CD4-positive, alpha-beta T cell treated with Interleukin-21 for 1 hour (primary cell): Measurements from ENCODE around the gene C20orf204.

ENCODE experiments used
- DNase-seq: peaks from one replicate; pipeline ENCODE4 v3.0.0-alpha.2; 2020

C20orf204 gene

GRCh38 chr20:64056889-64057627 is 21.1 kb downstream of the C20orf204 start:
- DNase-seq, result no peak

DNA sequence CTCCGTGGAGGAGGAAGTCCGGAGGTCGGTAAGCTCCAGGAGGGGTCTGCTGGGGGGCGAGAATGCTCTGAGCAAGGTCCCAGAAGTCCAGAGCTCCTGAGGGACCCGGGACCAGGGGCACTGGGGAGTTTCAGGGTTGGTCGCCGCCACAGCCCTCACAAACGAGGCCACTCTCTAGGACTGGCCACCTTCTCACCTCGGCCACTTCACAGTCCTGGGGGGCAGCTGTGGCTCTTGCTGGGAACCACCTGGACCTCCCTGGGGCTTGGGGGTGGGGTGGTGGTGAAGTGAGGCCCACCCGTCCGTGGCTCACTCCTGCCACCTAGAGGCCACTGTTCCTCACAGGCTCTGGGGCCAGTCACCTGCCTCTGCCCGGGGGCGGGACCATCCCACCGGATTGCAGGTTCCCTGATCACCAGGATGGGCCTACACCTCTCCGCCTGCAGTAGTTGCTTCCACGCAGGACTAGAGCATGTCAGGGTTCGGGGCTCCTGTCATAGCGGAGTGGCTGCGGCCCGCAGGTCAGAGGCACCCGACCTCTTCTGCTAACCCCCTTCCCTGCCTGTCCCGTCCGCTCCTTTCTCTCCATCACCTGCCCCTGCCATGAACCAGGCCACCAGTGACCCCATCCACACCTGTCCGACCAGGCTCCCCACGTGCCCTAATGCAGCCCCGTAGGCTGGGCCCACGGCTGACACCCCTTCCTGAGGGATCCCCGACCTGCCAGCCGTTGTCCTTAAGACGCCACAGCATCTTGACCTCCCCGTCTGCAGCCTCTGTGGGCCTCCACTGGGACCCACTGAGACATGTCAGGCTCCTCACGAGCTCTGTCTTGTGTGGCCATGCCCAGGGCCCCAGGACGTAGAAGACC is 21.9 kb downstream of the C20orf204 start:
- peak; percentile 79 for DNase-seq

DNA sequence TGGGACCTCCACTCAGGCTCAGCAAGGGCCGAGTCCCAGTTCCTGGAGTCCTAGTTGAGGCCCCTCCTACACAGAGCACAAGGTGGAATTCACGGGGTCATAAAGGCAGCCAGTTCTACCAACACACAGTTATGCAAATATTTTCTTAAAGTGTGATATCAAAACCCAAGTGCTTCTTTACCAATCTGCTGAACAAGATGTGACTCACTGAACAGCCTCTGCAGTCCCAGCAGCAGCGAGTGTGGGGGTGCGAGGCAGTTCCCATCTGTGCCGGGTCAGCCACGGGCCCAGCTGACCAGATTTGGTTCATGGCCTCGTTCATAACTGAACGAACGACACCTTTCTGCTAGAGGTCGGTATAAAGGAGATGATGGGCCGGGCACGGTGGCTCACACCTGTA is 22.6 kb downstream of the C20orf204 start:
- DNase-seq, result no peak

GRCh38 chr20:64062276-64062595 is 26.3 kb downstream of the C20orf204 start:
- DNase-seq, result no peak

DNA sequence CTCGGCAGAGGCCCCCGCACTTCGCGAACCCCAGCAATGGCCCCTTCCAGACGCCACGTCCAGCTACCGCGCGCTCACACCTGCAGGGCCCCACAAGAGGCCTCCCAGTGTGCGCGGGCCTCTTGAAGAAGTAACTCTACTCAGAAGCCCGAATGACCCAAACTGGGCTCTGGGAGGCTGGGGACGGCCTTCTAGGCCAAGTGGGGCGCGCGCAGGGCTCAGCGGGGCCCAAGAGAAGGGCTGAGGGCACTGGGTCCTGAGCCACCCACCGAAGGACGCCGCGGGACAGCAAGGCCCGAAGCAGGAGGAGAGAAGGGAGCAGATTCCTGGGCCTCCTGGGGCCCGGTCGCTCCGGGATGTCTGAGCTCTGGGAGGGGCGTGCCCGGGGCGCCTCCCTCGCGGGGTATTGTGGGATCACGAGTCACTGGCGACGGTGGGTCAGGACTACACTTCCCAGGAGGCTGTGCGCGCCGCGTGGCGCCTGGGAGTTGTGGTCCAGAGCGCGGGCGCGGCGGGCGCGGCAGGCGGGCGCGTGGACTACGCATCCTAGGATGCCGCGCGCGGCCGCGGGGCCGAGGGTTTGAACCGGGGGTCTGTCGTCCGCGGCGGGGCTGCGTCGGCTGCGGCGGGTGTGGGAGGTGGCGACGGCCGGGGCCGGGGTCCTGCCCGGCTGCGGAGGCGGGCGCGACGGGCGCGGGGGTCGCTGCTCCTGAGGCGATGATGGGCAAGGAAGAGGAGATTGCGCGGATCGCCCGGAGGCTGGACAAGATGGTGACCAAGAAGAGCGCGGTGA is 26.8 kb downstream of the C20orf204 start, which contains the start of gene TCEA2:
TCEA2 (plus strand) TSS at position 603 of the 793 bp plus-strand sequence; CDS start at position 718, 115 bp downstream.
- DNase-seq, result peak; percentile 94

DNA sequence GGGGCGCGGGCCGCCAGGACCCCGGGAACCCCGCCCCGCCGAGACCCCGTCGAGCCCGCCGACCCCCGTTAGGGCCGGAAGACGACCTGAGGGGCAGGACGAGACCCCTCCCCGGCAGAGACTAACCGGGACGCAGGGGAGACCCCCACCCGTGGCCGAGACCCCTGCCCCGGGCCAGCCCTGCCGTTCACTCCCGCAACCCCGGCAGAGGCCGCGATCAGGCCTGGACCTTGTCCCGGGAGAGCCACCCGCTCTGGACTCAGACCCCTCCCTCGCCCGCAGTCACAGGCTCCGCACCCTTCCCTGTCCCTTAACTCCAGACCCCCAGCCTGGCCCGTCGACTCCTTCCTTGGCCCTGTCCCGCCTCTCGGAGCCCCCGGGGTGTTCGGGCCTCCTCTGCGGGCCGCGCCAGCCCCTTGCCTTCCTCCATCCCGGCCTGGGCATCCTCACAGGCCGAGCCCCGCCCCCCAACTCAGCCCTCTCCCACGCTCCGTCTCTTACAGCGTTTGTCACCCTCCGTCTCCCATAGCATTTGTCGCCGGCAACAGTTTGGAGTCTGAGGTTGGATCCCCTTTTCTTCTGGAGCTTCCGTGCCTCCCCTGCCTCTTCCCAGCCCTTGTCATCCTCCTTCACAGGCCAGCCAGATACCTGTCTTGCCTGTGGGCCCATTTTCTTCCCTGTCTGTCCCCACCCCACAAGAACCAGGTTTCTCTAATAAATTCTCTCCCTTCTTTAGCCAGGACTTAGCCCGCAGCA is 27.6 kb downstream of the C20orf204 start:
- no peak for DNase-seq

DNA sequence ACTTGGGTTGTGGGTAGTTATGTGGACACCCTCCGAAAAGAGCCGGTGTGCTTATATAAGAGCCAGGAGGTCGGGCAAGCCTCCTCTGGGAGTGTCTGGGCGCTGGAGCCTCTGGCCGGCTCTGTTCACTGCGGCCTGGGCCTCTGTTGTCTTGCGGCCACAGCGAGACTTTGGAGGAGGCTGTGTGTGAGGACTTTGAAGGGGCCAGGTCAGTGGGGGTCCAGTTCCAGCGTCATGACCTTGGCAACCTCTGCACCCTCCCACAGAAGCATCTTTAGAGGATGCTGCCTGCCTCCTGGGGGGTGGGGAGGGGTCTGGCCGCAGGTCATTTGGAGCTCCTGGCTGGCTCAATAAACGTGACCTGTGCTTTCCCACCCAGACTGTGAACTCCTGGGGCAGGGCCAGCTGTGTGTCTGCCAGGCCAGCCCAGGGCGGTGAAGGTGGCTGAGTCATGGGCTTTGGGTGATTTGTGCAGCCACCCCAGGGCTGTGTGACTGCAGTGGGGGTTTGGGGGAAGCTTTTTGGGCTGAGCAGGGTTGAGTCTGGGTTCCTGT is 28.2 kb downstream of the C20orf204 start:
- DNase-seq, result no peak

DNA sequence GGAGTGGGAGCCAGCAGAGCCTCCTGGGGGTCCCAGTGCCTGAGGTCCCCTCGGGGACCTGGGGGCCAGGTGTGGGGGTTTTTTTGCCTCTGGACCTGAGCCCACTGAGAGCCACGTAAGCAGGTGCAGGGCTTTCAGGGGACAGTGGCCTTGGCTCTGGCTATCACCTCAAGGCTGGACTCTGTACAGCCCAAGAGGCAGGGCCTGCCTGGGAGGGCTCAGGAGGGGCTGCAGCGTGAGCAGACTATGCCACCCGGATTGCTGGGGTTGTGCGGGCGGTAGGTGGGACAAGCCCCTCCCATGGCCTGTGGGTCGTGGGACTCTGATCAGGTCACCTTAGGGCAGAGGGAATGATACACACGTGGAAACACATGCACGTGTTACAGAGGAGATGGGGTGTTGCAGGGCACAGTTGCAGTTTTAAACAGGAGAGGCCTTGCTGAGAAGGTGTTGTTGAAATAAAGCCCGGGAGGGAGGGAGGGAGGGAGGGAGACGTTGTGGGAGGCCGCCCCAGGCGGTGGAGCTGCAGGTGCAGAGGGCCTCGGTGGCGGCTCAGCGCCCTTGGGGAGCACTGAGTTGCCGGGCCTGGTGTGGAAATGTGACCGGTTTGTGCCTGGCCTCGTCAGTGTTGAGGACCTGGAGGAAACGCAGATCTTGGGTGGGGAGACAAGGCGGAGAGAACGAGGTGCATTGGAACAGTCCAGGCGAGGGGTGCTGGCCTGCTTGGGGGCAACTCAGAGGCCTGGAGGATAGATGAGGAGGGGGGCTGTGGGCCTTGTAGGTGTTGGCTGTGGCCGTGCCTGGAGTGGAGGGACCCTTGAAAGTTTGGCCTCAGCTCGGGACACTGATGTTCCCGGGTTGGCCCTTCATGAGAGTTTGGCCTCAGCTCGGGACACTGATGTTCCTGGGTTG is 29.3 kb downstream of the C20orf204 start:
- no peak for DNase-seq

DNA sequence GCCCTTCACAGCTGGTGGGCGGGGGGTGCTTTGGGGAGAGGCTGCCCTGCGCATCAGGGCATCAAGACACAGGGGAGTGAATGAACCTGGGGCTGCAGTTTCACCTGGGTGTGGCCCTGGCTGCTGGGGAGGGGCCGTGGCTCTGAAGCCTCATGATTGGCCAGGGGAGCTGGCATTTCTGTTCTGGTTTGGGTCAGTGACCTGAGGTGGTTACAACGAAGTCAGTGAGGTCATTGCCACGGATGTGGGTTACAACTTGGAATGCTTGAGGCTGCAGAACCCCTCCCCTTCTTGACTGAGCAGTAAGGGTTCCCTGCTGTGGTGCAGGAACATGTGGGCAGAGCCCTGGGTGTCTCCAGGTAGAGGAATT is 30.0 kb downstream of the C20orf204 start:
- DNase-seq, result peak; percentile 76

GRCh38 chr20:64067005-64067632 is 31.1 kb downstream of the C20orf204 start:
- no peak for DNase-seq

GRCh38 chr20:64067733-64068307 is 31.8 kb downstream of the C20orf204 start:
- DNase-seq, result no peak

DNA sequence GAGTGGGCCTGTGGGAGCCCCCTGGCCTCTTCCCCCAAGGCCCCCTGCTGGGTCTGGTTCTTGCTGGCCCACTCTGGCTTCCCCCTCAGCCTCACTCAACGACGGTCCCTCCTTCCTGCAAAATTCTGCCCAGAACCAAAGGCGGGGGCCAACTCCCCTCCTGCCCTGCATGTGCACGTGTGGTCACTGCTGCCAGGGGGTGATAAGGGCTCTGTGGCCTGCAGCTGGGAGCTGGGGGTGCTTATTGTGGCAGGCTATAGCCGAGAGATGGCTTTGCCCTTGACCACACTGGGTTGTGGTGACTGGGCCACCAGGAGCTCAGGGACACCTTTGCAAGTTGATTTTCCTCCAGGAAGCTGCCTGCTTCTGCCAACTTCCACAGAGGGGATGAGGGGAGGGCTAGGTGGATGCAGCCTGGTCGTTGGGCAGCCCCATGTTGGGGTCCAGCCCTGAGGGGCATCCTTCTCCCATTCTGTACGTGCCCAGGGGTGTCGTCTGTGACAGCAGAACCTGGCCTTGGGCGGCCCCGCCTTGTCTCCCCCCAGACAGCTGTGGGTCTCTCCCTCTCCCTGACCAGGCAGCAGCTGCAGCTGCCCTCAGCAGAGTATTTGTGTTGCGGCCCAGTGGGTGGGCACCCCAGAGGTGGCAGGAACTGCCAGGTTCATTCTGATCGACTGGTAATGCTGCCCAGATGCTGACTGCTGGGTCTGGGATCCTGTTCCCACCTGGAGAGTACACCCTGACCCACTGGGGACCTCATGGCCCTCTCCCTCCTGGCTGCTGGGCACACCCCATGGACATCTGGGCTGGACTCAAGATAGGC is 32.6 kb downstream of the C20orf204 start:
- DNase-seq, result no peak

DNA sequence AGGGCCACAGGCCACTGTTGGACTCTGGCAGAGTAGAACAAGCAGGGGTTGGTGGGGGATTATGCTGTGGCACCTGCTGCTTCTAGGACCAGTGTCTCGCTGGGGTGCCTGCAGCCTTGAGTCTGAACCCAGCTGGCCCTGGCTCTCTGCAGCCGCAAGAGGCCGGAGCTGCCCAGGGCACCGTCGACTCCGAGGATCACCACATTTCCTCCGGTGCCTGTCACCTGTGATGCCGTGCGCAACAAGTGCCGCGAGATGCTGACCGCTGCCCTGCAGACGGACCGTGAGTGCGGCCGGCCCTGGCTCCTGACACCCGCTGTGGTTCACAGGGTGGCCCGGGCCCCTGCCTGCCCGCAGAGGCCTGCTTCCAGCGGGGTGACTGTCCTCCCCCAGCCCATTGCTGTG is 33.2 kb downstream of the C20orf204 start:
- no peak for DNase-seq

DNA sequence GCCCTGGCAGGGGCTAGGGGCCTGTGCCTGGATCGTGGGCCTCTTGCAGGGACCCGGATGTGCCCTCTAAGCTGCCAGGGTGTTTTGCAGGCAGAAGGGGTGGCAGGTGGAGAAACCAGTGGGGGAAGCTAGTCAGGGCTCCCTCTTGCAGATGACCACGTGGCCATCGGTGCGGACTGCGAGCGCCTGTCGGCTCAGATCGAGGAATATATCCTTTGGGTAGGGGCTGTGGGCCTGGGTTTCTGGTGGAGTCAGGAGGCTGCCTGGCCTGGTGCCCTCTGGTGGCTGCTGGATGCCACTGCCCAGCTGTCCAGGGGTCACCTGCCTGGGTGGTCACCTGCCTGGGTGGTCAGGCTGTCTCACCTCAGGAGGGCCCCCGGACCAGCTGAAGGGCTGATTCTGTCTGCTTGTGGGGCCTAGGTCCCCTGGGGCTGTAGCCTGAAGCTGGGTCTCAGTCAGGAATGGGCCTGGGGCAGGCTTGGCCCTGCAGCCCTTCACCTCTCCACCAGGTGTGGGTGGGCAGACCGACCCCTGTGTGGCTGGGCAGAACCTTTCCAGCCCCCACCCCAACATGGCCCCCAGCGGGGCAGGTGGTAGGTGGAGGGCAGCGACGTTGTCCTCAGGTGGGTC is 33.7 kb downstream of the C20orf204 start:
- no peak for DNase-seq

DNA sequence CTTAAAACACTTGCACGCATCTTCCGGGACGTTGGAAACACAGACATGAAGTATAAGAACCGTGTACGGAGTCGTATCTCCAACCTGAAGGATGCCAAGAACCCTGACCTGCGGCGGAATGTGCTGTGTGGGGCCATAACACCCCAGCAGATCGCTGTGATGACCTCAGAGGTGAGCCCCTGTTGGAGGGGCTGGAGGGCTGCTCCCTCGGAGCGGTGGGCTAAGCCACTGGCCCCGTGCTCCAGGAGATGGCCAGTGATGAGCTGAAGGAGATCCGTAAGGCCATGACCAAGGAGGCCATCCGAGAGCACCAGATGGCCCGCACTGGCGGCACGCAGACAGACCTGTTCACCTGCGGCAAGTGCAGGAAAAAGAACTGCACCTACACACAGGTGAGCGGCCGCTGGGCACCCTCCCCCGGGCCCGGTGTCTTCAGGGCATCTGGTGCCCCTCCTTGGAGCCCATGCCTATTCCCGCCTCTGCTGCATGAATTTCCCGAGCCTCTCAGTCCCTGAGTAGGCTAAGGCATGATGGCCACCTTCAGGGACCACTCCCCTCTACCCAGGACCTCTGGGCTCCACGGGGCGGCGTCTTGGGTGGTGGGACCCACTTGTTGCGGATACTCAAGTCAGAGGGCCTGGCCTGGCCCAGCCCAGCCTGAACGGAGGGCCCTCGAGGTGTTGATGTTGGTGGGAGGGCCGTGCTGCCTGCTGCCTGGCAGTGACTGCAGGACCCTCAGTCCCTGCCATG is 34.4 kb downstream of the C20orf204 start:
- no peak for DNase-seq

- no peak for DNase-seq
These were observed 35.7 kb downstream of the C20orf204 start for GRCh38 chr20:64071341-64072332.
